Hippocampal formation (tissue), 2 donors: ENCODE data around the gene ZNF263.

ENCODE experiments used
- DNase-seq, 2 donors: peaks; one replicate each; lab custom pipeline; 2025; lab: John Stamatoyannopoulos, UW

The ZNF263 gene

DNA sequence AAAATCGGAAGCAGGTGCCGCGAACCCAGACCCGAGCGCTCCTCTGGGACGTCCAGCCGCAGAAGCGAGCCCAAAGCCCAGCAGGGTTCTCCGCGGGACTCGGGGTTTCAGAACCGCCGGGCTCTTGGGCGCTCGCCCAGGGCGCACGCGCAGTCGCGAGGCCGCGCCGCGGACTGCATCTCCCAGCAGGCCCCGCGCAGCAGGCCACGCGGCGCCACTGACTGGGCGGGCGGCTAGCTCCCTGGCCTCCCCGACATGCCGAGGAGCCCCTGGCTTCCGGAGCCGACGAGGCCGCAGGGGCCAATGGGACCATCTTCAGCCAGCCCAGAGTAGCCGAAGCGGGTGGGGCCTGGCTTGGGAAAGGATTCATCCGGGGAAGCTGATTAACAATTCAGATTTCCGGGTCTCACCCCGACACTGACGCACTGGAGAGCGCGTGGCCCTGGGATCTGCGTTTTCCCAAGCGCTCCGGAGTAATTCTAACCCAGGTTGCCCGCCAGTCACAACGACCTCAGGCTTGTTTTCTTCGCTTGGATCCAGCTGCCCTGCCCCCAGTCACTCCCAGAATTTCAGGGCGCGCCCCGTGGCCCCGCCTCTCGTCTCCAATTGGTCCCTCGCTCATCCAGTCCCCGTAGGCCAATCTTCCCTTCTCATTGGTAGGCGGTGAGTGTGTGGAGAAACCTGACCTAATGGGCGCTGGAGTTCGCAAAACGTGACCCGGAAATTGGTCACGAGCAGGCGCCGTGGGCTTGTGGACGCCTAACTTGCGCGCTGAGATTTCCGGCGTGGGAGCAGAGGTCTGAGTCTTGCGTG is at the start of gene ZNF263:
TSS of gene ZNF263 (plus strand) at position 762 of the 813 bp plus-strand sequence. CDS start 328 bp downstream, outside the sequence.
- peak; percentile 95 to 99 for DNase-seq

DNA sequence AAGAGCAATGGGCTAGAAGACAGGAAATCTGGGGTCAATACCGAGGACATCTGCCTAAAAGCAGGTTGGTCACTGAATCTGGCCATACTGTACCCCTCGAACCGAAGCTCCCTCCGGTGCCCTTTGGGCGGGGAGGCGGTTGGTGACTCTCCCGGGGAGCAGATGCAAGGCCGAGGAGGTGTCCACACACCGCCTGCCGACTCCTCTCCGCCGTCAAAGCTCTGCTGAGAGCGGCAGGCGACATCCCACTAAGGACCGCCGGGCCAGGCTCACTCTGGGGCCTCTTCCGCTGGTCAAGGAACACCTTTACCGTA is 48.8 kb upstream of the ZNF263 start:
- DNase-seq: no peak

DNA sequence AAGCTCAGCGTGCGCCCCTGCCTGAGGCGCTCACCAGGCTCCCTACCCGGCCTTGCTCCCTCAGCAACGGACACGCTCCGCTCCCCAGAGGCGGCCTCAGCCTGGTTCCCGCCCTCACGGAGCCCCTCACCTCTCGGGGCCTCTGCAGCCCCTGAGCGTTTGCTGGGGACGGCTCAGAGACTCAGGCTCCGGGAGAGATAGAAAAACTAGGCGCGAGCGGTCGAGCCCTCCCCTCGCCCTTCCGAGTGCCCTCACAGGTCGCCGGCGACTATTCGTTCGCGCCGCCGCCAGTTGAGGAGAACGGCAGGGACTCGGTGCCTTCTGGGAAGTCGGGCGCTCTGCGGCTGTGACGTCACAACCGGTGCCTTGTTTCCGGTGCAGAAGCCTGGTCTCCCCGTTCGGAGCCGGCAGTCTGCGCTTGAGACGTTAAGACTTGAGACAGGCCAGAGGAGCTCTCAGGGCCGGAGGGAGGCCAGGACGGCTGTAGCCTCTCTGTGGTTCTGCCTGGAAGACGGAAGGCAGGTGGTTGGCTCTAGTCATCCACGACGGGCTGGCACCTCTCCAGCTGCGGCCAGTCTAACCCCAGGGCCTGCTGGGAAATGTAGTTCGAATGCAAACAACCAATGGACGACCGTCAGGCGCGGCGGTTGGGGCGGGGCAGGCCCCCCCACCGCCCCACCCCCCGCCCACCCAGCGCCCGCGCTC is 48.3 kb upstream of the ZNF263 start, which contains the start of gene ZNF200:
TSS of gene ZNF200 (minus strand) at position 302 of the 705 bp plus-strand sequence. CDS start 1,403 bp downstream, outside the sequence.
- peak; percentile 89 to 90 for DNase-seq

DNA sequence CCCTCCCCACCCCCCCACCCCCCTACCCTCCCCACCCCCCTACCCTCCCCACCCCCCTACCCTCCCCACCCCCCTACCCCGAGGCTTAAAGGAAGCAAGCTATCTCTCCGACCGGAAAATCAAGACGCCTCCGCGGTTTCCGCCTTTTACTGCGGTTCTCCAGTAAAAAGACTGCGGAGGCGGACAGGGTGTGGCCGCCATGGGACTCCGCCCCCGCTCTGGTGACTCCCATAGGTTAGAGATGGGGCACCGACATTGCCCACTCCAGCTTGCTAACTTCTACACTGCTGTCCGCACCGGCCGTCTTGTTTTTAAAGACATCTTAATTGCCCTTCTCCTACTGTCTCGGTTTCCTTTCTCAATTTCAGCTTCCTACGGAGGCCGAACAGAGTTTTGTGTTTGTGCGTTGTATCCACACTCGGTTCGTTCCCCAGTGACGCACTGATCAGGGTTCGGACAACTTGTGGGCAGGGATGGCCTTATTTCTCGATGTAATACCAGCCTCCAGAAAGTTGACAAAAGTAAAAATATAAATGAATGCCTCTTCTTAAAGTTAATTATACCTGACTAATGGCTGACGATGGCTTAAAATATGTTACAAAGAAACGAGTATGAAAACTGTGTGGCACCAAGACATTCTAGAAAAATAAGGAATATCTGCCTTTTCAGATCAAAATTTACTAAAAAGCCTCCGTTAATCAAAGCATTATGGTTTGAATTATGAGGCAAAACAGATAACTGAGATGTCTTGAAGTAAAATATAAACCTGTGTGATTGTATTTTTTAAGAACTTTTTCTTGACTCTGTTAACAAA is 47.2 kb upstream of the ZNF263 start:
- DNase-seq: no peak

DNA sequence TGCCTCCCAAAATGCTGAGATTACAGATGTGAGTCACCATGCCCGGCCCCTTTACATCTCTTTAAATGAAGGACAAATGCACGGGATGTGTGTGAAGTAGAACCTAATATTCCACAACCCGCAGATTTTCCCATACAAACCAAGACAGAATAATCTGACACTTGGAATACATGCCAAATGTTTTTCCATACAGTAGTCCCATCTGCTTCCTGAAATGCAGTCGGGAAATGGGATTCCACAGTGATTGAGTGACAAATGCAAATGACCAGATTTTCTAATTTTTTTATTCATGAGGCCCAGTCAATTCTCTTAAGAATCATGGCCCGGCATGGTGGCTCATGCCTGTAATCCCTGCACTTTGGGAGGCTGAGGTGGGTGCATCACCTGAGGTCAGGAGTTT is 41.5 kb upstream of the ZNF263 start:
- DNase-seq: no peak

DNA sequence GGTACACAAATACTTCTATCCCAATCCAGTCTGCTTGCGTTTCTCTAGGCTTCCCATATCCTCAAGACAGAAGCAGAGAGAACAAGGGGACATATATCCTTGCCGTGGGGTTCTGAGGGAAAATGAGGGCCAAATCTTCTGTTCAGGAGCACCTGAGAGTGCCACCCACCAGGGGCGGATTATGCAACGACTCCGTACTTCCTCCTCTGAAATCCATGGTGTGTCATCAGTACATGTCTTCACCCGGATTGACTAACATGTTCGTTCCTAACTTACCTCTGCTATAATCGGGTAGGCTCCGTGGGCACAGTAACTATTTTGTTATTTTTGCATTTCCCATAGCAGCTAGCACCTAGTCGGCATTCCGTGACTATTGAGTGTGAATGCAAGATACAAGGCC is 40.6 kb upstream of the ZNF263 start:
- DNase-seq: no peak

DNA sequence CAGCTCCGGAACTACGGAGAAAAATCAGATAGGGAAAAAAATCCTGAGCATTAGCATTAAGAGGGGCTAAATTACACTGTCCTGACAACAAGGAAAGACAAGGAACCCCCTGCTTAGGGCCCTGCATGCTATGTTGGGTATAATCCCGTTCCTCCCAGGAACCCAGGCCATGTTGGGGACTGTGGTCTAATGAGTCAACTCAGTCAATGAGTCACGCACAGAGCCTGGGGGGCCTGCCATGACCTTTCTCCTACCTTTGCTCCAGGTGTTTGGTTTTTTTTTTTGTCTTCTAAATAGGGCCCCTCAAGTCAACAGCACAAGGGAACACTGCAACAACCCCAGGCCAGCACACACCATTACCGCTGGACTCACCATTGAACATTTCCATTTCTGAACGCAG is 39.4 kb upstream of the ZNF263 start:
- no peak for DNase-seq

DNA sequence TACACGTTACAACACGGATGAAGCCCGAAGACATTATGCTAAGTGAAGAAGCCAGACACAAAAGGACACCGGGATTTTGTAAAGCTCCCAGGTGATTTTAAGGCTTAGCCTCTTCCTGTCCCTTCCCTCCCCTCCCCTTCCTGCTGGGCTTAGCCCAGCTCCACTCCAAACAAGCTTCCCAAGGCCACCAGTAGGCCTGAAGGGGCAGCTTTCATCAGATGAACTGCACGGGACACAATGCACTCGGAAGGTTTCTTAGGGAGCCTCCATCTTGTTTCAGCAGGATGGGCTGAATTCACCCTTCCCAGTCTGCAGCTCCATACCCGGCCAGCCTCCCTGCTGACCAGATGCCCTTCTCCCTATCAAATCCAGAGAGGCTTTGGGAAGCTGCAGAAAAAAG is 37.3 kb upstream of the ZNF263 start:
- DNase-seq: no peak

DNA sequence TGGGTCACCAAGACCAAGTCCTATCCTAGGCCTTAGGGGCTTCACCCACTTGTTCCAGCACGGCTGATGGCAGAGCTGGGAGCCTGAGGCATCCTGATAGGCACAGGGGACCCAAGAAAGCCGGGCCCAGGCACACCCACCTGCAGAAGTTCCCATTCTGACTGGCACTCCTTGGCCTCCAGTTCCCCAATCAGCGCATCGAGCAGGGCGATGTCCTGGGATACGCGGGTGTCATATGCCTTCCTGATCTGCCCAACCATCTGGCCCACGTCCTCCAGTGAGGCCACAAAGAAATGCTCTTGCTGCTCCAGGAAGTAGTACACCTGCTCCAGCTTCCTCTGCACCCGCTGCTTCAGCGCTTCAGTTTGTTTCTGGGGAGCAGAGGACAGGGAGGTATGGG is 36.4 kb upstream of the ZNF263 start:
- DNase-seq: no peak

DNA sequence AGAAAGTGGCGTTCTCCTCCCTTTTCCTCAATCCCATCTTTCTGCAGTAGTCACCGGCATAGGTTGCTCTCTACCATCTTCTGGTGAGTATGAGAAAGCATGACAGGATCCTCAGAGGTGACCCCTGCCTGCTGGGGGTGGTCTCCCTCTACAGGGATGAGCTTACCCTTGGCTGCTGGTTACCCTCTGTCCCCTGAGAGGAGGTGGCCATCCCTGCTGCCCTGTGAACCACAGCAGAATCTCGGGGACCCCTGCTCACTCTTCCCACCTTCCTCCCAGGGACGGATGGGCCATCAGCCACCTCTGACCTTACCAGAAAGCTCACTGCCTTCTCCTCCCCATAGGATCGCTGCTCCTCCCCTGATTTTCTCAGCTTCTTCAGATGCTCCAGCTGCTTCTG is 34.7 kb upstream of the ZNF263 start:
- DNase-seq: no peak

DNA sequence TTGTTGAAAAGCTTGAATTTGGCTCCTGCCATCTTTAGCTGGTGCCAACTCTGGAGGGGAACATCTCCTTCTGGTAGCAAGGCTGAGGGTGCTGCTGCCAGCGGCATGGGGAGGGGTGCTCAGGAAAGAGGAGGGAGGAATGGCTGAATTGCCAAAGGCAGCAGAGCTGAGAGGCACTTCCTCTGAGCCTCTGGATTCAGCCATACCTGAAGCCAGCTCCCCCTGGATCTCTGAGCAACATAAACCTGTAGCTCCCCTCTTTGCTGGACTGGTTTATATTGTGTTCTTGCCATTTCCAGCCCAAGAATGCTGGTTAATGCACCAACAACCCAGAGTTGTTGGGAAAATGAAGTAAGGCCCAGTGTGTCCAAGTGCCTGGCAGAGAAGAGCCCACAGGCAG is 34.3 kb upstream of the ZNF263 start:
- DNase-seq: no peak

DNA sequence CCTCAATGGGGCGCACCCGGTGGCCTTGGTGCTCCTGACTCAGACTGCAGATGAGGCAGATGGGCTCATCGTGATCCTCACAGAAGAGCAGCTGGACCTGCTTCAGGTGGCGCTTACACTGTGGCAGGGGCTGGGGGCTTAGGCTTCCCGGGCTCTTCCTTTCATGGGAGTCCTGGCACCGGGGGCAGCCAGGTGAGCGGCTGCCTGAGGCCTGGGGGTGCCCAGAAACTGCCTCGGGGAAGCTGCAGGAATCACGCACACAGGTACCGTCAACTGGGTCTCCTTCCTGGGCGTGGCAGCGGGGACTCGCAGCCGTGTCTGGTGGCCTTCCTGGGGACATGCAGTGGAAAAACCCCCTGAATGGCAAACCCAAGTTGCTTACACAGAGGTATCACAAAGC is 33.8 kb upstream of the ZNF263 start:
- no peak for DNase-seq

DNA sequence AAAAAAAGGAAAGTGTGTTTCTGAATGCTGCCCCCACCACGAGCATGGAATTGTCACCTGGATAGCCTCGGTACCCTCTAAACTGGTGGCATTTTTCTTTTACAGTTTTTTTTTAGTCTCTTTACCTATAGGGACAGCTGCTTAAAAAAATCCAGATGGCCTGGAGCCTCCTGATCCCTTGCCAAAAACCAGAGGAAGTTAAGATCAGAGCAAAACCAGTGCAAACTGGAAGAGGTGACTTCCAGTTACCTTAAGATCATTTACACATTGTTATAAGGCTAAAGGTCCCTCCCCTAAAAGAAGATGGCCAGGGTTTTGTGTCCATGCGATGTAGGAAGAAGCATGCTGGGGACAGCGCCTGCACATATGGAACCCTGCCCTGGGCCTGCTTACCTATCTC is 30.3 kb upstream of the ZNF263 start:
- no peak for DNase-seq

DNA sequence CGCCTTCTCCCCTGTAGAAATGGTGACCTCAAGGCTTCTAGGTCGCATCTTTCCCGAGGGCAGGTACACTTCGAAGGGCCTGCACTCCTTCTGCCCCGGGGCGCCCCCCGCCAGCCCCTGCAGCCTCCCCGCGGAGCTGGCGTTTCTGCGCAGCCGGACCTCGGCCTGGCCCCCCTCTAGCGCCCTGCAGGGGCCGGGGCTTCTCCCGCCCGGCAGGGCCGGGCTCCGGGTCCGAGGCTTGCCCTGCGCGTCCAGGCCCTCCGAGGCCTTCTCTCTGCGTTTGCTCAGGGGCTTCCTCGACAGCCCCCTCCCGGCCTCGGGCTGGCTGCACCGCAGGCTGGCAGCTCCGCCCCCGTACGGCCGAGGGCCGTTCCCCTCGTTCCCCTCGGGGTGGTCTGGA is 29.0 kb upstream of the ZNF263 start:
- no peak for DNase-seq

DNA sequence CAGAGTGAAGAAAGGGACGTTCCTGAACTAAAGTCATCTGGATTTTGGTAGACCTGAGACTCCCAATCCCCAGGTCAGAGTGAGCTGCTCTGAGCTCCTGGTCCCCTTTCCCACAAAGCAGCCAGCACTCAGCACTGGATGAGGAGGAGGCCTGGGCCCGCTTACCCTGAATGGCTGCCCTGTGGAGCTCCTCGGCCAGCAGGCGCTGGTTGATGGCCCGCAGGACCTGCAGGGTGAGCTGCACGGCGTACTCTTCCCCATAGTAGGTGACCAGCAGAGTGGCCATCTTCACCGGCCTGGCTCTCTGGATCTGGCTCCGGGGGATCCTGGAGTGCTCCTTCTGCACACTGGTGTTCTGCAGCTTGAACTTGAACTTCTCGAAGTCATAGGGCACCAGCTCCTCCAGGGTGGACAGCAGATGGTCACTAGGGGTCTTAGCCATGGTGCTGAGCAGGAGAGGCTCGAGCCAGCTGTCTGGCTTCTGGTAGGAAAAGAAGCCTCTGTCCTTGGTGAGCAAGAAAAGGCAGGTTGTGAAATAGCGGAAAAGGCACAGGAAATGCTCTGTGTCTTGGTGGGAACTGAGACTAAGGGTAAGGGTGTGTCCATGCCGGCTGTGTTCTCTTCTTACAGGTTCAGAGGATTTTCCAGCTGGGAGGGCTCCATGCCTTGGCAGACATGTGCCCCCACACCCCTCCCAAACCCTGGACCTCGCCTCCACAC is 27.0 kb upstream of the ZNF263 start, which contains the start of gene MEFV:
TSS of gene MEFV (minus strand) at position 488 of the 720 bp plus-strand sequence. CDS start at position 442, 46 bp downstream.
- no peak for DNase-seq

DNA sequence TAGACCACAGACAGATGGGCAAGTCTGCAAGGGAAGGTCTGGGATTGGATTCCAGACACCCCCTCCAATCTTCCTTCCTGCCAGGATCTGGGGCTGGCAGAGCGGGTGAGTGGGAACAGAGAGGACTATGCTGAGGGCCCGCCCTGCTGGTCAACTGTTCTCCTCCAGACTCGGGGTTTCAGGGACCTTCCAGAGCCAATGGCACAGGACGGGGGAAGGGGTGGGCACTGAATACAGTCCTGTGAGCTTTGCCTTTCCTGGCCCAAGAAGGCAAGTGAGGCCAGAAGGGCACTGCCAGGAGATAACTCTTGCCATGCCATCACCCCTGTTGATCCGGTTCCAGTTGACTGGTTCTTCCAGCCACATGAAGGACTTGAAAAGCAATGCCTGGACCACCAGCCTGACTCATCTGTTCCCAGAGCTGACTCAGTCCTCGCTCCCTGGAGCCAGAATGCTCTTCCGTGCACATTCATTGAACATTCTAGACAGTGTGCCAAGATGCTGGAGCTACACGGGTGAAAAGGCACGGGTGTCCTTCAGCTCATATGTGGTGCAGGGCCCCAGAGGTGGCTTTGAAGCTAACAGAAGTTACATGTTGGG is 26.3 kb upstream of the ZNF263 start:
- DNase-seq: no peak

DNA sequence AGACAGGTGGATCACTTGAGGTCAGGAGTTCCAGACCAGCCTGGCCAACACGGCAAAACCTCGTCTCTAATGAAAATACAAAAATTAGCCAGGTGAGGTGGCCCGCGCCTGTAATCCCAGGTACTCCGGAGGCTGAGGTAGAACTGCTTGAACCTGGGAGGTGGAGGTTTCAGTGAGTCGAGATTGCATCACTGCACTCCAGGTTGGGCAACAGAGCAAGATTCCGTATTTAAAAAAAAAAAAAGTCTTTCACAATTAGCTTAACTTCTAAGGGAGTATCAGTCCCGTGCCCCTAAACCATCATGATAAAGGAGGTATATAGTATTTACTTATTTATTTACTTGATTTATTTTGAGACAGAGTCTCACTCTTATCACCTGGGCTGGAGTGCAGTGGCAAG is 23.5 kb upstream of the ZNF263 start:
- DNase-seq: no peak

DNA sequence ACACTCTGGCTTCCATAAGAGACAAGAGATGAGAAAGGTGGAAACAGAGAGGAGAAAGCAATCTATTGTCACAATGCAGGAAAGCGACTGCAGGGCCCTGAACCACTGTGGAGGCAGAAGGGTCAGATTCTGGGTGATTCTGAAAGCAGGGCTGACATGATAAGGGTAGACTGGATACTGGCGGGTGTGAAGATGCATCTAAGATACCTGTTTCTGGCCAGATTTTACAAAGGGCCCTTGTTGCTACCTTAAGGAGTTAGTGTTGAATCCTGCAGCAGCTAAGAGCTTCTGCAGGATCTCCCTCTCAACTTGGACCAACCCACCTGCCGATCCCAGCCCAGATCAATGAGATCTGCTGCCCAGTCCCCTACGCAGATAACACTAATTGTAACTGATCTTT is 20.8 kb upstream of the ZNF263 start:
- DNase-seq: no peak

DNA sequence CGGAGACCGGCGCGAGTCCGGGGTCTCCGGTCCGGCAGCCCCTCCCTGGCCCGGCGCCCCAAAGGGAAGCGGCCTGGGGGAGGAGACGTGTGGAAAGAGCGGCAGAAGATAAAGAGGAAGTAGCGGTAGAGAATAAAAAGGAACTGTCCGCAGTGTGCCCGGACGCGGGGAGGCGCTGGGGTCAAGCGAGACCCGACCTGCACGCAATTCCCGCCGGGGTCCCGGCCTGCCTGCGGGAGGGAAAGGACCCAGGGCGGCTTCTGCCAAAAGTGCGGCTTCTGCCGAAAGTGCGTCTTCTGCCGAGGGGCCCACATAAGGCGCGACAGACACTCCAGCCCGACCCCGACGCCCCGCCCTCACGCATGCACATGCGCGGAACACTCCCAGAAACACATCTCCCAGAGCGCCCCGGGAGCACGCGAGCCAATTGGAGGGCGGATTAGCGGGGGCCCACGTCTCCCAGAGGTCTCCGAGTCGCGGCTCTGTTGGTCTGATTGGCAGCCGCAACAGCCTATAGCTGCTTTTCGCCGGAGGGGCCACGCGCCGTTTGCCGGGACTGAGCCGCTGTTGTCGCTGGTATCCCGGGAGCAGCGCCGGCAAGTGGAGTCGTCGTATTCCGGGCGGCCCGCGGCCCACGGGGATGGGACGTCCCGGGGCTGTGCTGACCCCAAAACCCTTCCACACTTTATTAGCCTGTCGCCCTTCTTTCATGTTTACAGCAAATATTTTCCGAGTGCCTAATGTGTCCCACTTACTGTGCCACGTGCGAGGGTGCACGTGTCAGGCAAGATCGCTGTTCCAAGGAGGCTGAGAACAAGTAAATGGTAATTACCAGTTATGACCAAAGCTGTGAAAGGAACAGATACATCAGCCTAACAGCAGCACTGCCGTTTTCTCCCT is 18.9 kb upstream of the ZNF263 start:
- peak; percentile 97 to 98 for DNase-seq

DNA sequence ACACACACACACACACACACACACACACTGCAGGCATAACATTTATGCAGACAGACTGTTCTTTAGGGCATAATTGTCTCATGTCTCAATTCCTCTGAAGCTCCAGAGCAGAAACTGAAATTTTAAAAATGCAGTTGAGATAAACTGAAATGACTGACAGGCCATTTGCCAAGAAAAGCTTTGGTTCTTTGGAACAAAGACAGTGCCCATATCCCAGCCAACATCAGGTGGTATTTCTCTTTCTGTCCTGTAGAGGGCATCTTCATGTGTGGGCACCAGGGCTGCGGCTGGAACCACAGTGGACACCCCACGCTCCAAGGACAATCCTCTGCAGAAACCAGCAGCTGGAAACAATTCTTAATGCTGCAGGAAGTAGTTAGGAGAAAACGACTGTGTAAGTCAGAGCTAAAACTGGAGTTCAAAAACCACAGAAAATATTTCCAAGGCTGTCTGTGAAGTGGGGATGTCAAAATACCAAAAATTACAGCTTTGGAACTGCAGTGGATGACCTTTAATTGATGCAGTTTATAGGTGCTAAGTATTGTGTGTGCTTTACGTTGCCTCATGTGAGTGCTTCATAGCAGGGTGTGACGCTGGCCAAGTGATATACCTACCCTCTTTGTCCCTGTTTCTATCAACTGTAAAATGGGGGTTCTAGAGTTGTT is 16.3 kb upstream of the ZNF263 start:
- DNase-seq: peak in 1 of 2 donors; percentile 34
